Measurements from ENCODE around the gene HS6ST2.

The HS6ST2 gene

DNA sequence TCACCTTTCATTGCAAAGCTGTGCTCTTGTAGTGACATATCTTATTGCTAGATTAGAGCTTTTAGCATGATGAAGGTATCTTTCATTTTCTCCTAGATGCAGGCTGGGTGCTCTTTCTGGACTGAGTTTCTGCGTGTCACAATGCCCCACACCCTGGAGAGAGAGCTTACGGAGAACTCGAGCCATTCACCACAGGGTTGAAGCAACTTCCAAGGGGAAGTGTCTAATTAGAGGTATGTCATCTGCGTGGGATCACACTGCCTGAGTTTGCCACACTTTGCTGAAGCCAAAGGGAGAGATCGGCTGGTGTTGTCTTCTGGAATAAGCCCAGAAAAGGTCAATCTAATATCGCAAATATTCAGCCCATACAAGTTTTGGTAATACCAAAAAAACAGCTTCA, 290.3 kb downstream of the HS6ST2 start:
- no peak for FAIRE-seq

DNA sequence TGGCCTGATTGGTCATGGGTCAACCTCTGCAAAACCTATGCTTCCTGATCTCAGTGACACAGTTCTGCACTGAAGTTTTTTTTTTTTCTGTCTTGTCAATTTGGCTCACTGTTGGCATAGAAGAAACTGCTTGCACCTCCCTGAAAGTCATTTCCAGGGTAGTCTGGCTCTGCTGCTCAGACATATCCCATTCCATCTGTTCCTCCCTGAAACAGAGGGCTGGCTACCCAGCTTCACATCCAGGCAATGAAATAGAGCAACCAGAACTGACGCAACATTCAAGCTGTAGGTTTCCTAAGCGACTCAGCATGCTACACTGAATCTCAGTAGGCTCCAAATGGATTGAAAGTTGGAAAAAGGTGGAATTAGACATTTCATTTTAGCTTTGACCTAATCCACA, 292.8 kb downstream of the HS6ST2 start:
- no peak for FAIRE-seq

DNA sequence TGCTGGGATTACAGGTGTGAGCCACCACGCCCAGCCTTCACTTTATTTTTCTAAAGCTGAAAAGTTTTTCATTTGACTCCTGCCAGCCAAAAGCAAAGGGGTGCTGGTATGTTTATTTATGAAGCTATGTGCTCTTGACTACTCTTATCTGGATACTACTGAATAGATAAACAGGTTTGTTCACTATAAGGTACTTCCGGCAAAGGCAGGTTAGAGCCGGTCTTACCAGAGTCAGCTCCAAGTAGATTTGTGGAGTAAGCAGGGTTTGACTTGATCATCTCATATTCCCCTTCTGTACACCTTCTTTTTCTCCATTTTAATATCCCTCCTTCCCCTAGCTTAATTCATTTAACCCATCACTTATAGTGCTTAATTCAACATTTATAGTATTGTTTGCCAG, 294.2 kb downstream of the HS6ST2 start:
- FAIRE-seq: no peak

DNA sequence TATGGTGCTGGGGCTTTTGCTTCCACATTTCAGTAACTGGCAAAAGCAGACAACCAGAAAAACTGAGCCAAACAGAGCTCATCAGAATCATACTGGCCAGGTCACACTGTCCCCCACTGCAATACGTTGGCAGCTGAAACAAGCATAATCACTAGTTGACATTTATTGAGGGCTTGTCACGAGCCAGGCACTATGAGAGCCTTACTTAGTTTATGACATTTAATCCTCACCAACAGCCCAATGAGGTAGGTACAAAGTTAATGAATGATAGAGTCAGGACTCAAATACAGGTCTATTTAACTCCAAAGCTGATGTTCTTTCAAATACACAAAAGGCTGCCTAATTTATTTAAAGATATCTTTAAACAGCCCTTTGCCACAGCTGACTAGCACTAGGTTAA, 295.6 kb downstream of the HS6ST2 start:
- FAIRE-seq: no peak

- no peak for FAIRE-seq
These were observed 300.6 kb downstream of the HS6ST2 start for GRCh38 chrX:132657876-132658275.

DNA sequence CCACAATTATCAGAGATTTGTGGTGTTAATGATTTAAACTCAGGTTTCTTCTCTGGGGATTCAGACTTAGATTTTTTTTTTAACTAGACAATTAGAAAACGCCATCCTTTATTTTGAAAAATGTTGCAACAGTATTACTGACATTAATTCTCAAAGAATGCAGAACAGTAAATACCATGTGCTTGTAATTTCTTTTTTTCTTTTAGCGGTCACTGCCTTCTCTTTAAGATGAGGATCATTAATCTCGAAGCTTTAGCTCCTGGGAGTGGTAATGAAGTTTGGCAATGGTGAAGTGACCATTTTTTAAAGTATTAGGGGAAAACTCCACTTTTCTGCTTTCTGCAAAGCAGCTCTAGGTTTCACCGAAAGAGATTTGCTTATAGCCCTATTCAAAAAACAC, 305.6 kb downstream of the HS6ST2 start:
- FAIRE-seq: peak; percentile 30

- FAIRE-seq: no peak
These were observed 306.9 kb downstream of the HS6ST2 start for GRCh38 chrX:132651421-132652086.

- FAIRE-seq: no peak
These were observed 309.5 kb downstream of the HS6ST2 start for GRCh38 chrX:132648895-132649294.

- FAIRE-seq: no peak
These were observed 319.0 kb downstream of the HS6ST2 start for GRCh38 chrX:132639446-132639845.

- no peak for FAIRE-seq
These were observed 320.1 kb downstream of the HS6ST2 start for GRCh38 chrX:132638313-132638712.

- no peak for FAIRE-seq
These were observed 322.3 kb downstream of the HS6ST2 start for GRCh38 chrX:132636080-132636479.

DNA sequence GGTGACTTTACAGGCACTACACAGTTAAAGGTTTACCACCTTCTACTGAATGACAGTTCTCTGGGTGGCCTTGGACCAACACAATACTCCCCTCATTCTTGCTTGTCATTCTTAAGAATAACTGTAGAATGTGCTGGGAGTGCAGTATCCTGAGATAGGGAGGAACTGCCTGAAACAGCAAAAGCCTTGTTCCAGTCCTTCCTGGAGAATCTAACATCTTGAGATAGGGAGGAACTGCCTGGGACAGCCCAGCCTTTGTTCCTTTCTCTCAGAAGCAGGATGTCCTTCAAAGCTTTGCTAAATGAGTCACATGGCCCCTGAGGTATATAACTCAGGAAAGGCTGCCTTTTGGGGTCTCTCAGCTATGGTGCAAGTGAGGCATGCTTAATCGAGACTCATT, 323.9 kb downstream of the HS6ST2 start:
- no peak for FAIRE-seq

- peak; percentile 82 for FAIRE-seq
These were observed 326.7 kb downstream of the HS6ST2 start for GRCh38 chrX:132631579-132632232.

- FAIRE-seq: no peak
These were observed 334.0 kb downstream of the HS6ST2 start for GRCh38 chrX:132624466-132624865.

DNA sequence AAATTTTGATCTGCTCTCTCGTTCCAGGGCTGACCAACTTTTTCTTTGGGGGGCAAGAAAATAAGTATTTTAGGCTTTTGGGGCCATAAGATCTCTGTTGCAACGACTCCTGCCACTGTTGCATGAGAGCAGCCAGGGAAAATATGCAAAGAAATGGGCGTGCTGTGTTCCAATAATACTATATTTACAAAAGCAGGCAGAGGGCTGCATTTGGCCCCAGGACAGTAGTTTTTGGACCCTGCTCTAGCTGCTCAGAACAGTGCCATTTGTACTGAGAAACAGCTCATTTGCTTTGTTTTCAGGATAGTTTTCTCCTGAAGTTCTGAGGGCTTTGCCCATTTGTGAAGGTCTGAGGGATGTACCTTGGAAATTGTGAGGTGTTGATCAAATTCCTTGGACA, 334.5 kb downstream of the HS6ST2 start:
- no peak for FAIRE-seq

GRCh38 chrX:132623300-132623699, 335.1 kb downstream of the HS6ST2 start:
- no peak for FAIRE-seq

- no peak for FAIRE-seq
These were observed 336.3 kb downstream of the HS6ST2 start for GRCh38 chrX:132622130-132622529.

DNA sequence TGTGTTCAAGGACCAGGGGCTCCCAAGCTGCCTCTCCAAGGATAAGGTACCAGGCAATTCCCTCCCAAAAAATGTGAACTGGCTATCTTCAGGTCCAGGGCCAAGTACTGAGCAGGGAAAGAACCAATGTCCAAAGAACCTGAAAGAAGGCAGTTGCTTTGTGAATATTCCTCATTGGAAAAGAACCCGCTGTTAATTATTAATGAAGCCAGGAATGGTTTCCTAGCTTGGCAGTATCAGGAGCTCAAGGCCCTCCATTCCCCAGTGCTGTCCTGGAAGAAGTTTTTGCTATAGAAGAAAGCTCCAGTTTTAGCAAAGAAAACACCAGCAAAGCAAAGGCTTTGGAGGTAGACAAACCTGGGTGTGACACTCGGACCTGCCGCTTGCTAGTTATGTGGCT, 339.6 kb downstream of the HS6ST2 start:
- FAIRE-seq: no peak

DNA sequence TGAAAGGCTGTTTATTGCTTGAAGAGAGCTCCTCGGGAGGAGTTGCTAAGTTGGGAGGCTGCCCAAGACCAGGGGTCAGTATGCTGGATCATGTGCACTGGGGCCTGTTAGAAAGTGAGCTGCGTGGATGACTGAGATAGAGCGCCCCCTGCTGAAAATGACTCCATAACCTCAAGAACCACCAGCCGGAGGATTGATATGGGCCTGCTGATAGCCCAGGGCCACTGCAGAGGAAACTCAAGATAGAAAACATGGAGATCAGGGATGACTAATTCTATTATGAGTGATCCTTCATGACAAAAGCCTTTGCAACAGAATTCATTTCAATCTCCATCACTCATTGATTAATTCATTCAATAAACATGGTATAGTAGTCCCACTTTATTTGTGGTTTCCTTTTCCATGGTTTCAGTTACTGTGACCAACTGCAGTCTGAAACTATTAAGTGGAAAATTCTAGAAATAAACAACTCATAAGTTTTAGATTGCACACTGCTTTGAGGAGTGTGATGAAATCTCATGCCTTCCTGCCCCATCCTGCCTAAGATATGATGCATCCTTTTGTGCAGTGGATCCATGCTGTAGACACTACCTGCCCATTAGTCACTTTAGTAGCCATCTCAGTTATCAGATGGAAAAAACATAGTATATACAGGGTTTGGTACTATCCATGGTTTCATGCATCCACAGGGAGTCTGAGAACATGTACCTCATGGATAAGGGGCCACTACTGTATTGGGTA, 342.9 kb downstream of the HS6ST2 start:
- FAIRE-seq: no peak

DNA sequence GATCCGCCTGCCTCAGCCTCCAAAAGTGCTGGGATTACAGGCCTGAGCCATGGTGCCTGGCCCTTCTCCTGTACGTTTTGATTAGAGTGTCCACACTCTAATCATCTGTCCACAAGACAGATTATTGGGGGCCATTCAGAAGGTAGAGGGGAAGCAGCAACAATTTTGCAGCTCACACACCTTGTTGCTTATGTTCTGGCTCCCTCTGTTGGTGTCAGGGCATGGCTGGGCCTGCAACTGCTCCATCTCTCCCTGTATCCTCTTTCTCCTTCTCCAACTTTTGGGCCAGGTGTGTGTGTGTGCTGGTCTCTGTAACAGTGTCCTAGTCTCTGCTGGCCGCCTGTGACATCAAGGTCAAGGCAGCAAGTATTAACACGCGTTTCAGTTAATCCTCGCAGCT, 344.1 kb downstream of the HS6ST2 start:
- no peak for FAIRE-seq

DNA sequence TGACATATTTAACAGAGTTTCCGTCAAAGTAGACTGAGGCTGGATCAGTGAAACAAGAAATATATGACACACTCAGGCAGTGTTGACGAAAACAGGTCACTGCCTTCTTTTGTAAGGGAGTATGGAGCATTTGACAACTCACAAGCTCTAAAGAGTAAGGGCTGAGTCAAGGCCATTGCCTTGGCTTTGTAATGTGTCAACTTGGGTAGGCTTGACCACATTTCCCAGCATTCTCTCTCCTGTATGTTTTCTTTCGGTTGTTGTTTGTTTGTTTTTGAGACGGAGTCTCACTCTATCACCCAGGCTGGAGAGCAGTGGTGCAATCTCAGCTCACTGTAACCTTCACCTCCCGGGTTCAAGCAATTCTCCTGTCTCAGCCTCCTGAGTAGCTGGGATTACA, 344.6 kb downstream of the HS6ST2 start:
- FAIRE-seq: no peak

DNA sequence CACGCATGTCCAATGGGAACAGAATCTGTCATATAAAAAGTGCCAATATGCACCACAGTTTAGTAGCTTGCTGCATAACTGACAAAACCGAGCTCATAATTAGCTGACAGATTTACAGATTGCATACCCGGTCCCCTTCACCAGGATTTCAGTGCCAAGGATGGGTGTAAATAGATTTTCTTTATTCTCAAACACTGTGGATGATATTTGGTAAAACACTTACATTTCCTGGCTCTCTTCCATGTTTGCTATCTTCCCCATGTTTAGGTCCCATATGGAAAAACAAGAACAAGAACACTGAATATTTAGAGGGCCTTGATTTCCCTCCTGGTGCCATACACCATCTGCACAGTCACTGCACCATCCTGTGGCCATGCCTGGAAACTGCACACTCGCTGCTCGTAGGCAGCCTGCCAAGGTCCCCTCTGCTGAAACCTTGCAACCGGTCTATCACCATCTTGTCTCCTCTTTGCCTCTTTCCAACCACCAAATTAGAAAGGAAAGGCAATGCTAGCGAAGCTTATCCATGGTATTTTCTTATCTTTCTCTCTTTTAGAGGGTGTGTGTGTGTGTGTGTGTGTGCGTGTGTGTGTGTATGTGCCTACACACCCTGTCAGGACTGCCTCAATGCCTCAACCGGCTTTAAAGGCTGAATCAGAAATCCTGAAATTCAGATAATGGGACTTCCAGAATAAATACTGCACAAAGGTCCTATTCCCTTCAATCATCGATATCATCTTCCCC, 345.4 kb downstream of the HS6ST2 start:
- FAIRE-seq: no peak

- no peak for FAIRE-seq
These were observed 347.9 kb downstream of the HS6ST2 start for GRCh38 chrX:132610536-132610935.
